ENCODE data around the gene GYG2.
"Not testable (repeated sequence)": the region's sequence is repeated elsewhere in the genome, so short reads cannot be mapped to it uniquely, and the experiment has no call there.

The GYG2 gene

DNA sequence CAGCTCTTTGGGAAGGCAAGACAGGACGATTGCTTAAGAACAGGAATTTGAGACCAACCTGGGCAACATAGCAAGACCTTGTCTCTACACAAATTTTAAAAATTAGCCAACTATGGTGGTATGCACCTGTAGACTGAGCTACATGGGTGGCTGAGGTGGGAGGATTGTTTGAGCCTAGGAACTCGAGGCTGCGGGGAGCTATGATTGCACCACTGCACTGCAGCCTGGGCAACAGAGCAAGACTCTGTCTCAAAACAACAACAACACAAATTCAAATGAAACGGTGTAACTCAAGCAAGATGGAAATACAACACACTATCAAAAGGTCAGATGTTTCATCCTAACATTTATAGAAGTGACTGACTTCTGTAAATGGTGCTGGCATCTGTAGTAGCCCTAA, 39.8 kb upstream of the GYG2 start:
- H4K20me1 ChIP-seq (ENCODE audit: insufficient read depth, low read length): no peaks in the 10 kb centered on the region
- H3K27ac ChIP-seq (ENCODE audit: low read length): no peak overlapping the region
- H3K4me1 ChIP-seq (ENCODE audit: low read length): no peaks in the 10 kb centered on the region
- H3K9me3 ChIP-seq (ENCODE audit: insufficient read depth, low read length): no peaks in the 10 kb centered on the region
- H3K4me2 ChIP-seq (ENCODE audit: low read length): no peak overlapping the region
- H3K9ac ChIP-seq (ENCODE audit: low read length): no peak overlapping the region
- TF ChIP-seq, protein P1, sequence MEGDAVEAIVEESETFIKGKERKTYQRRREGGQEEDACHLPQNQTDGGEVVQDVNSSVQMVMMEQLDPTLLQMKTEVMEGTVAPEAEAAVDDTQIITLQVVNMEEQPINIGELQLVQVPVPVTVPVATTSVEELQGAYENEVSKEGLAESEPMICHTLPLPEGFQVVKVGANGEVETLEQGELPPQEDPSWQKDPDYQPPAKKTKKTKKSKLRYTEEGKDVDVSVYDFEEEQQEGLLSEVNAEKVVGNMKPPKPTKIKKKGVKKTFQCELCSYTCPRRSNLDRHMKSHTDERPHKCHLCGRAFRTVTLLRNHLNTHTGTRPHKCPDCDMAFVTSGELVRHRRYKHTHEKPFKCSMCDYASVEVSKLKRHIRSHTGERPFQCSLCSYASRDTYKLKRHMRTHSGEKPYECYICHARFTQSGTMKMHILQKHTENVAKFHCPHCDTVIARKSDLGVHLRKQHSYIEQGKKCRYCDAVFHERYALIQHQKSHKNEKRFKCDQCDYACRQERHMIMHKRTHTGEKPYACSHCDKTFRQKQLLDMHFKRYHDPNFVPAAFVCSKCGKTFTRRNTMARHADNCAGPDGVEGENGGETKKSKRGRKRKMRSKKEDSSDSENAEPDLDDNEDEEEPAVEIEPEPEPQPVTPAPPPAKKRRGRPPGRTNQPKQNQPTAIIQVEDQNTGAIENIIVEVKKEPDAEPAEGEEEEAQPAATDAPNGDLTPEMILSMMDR (IDR thresholded peaks at IDR 0.05; ENCODE audit: low read depth, low read length): no peak
- no peak for TF ChIP-seq EZH2phosphoT487 (IDR thresholded peaks at IDR 0.05; ENCODE audit: low read depth)
- H3K79me2 ChIP-seq (ENCODE audit: low read length): no peaks in the 10 kb centered on the region
- no peak overlapping the region for H3K4me3 ChIP-seq (ENCODE audit: low read length)
- H3K27me3 ChIP-seq (ENCODE audit: low read depth, low read length): no peaks in the 10 kb centered on the region; the same call in 1 of the 2 replicates
- no peaks in the 10 kb centered on the region for H3K36me3 ChIP-seq (replicated peaks; ENCODE audit: low read depth, low read length)
- no peak overlapping the region for H2AFZ ChIP-seq (ENCODE audit: low read depth, low read length)

DNA sequence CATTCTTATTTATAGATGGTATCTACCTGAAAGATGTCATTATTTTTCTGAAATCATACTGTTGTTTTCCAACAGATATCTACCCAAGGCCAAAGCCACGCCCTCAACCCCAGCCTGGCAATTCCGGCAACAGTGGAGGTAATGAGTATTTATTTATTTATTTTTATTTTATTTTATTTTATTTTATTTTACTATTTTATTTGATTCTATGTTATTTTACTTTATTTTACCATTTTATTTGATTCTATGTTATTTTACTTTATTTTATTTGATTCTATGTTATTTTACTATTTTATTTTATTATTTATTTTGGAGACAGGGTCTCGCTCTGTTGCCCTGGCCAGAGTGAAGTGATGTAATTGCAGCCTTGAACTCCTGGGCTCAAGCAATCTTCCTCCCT, 39.2 kb upstream of the GYG2 start:
- TF ChIP-seq, protein P1 (IDR thresholded peaks at IDR 0.05; ENCODE audit: low read depth, low read length): no peak
- H3K9ac ChIP-seq (ENCODE audit: low read length): no peak overlapping the region
- H3K4me3 ChIP-seq (ENCODE audit: low read length): no peak overlapping the region
- H2AFZ ChIP-seq (ENCODE audit: low read depth, low read length): no peak overlapping the region
- no peaks in the 10 kb centered on the region for H3K36me3 ChIP-seq (replicated peaks; ENCODE audit: low read depth, low read length)
- no peaks in the 10 kb centered on the region for H3K79me2 ChIP-seq (ENCODE audit: low read length)
- H4K20me1 ChIP-seq (ENCODE audit: insufficient read depth, low read length): no peaks in the 10 kb centered on the region
- H3K4me2 ChIP-seq (ENCODE audit: low read length): no peak overlapping the region
- no peaks in the 10 kb centered on the region for H3K9me3 ChIP-seq (ENCODE audit: insufficient read depth, low read length)
- H3K27me3 ChIP-seq (ENCODE audit: low read depth, low read length): no peaks in the 10 kb centered on the region; the same call in 1 of the 2 replicates
- H3K4me1 ChIP-seq (ENCODE audit: low read length): no peaks in the 10 kb centered on the region
- no peak overlapping the region for H3K27ac ChIP-seq (ENCODE audit: low read length)

DNA sequence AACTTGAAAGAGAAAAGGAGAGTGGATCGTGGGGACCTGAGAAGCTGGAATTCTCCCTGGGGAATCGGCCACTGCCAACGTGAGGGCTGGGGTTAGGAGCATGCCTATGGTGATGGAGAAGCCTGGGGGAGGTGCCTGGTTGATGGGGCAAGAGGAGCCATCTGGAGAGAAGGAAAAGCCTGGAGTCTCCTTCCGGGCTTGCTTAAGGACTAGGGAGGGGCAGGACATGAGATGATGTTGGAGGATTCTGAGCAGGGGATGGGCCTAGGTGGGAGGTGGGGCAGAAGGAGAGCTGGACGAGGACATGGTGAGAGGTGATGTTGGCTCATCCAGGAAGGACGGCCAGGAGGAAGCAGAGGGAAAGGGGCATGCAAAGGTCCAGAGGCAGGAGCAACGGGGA, 35.0 kb upstream of the GYG2 start:
- no peak overlapping the region for H3K4me2 ChIP-seq (ENCODE audit: low read length)
- H4K20me1 ChIP-seq (ENCODE audit: insufficient read depth, low read length): no peaks in the 10 kb centered on the region
- no peak overlapping the region for H2AFZ ChIP-seq (ENCODE audit: low read depth, low read length)
- H3K9me3 ChIP-seq (ENCODE audit: insufficient read depth, low read length): no peaks in the 10 kb centered on the region
- TF ChIP-seq, protein P1 (IDR thresholded peaks at IDR 0.05; ENCODE audit: low read depth, low read length): no peak
- TF ChIP-seq EZH2phosphoT487 (IDR thresholded peaks at IDR 0.05; ENCODE audit: low read depth): no peak
- no peak overlapping the region for H3K9ac ChIP-seq (ENCODE audit: low read length)
- H3K4me1 ChIP-seq (ENCODE audit: low read length): no peaks in the 10 kb centered on the region
- H3K27ac ChIP-seq (ENCODE audit: low read length): no peak overlapping the region
- no peaks in the 10 kb centered on the region for H3K36me3 ChIP-seq (replicated peaks; ENCODE audit: low read depth, low read length)
- H3K27me3 ChIP-seq (ENCODE audit: low read depth, low read length): no peaks in the 10 kb centered on the region; the same call in 1 of the 2 replicates
- no peaks in the 10 kb centered on the region for H3K79me2 ChIP-seq (ENCODE audit: low read length)
- no peak overlapping the region for H3K4me3 ChIP-seq (ENCODE audit: low read length)

DNA sequence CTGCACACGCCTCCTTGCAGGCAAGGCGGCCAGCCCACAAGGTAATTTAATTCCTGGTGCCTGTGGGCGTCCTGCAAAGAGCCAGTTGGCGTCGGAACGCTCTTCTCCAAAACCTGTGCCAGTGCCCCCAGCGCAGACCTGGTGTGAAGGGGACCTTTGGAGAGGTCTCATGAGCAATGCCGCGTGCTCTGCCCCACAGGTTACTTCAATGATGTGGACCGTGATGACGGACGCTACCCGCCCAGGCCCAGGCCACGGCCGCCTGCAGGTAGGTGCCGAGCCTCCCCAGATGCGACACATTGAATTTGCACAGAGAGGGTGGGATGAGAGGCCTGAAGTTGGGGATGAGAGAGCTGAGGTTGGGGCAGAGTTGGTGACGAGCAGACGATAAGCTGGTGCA, 34.4 kb upstream of the GYG2 start:
- no peak overlapping the region for H3K4me2 ChIP-seq (ENCODE audit: low read length)
- H3K27ac ChIP-seq (ENCODE audit: low read length): no peak overlapping the region

DNA sequence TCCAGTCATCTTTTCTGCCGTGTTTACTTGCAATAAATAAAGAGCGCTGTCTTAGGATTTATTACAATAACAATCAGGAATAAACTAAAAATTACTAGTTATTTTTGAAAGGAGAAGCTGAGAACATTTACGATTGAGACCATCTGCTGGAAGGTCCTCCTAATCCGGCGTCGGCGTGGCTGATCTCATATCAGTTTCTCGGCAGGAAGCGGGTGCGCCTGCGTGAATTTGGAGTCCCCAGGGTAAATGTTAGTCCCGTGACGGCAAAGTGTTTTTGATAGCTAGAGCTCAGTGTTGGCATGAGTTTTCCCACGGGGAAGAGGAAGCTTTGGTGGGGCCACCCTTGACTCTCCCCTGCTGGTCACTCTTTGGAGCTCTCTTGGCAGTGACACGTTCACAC, 31.9 kb upstream of the GYG2 start:
- not testable (repeated sequence) for H3K4me3 ChIP-seq (ENCODE audit: low read length); H4K20me1 ChIP-seq (ENCODE audit: insufficient read depth, low read length); H3K9ac ChIP-seq (ENCODE audit: low read length); H3K27ac ChIP-seq (ENCODE audit: low read length); H3K27me3 ChIP-seq (ENCODE audit: low read depth, low read length); H3K4me2 ChIP-seq (ENCODE audit: low read length); H3K36me3 ChIP-seq (replicated peaks; ENCODE audit: low read depth, low read length); H3K4me1 ChIP-seq (ENCODE audit: low read length); H2AFZ ChIP-seq (ENCODE audit: low read depth, low read length); H3K9me3 ChIP-seq (ENCODE audit: insufficient read depth, low read length); H3K79me2 ChIP-seq (ENCODE audit: low read length)

More for the DNA sequence above, 34.4 kb upstream of the GYG2 start:
- H3K4me3 ChIP-seq (ENCODE audit: low read length): no peak overlapping the region
- H3K79me2 ChIP-seq (ENCODE audit: low read length): no peaks in the 10 kb centered on the region
- H2AFZ ChIP-seq (ENCODE audit: low read depth, low read length): no peak overlapping the region
- no peaks in the 10 kb centered on the region for H4K20me1 ChIP-seq (ENCODE audit: insufficient read depth, low read length)
- H3K27me3 ChIP-seq (ENCODE audit: low read depth, low read length): no peaks in the 10 kb centered on the region; the same call in 1 of the 2 replicates
- H3K36me3 ChIP-seq (replicated peaks; ENCODE audit: low read depth, low read length): no peaks in the 10 kb centered on the region
- no peak for TF ChIP-seq EZH2phosphoT487 (IDR thresholded peaks at IDR 0.05; ENCODE audit: low read depth)
- TF ChIP-seq, protein P1 (IDR thresholded peaks at IDR 0.05; ENCODE audit: low read depth, low read length): no peak
- H3K9ac ChIP-seq (ENCODE audit: low read length): no peak overlapping the region
- no peaks in the 10 kb centered on the region for H3K4me1 ChIP-seq (ENCODE audit: low read length)
- H3K9me3 ChIP-seq (ENCODE audit: insufficient read depth, low read length): no peaks in the 10 kb centered on the region
